Measurements from ENCODE around the gene NISCH. TPM values are rescaled to one million over a fixed set of nuclear protein-coding genes. Genes with fewer than 3 reads are reported as not detected.

Gene NISCH
- total and polyA plus RNA-seq, 2 donors (not counting 1 experiment from before 2014, with no cell fraction given): 130 to 169 TPM

GRCh38 chr3:52527732-52528585 lies 72.6 kb downstream of the NISCH start:
- Histone ChIP-seq H3K9me3 (ENCODE audit: control extremely low read depth in 1 of 3, control insufficient read depth in 2 of 3, insufficient read depth in 1 of 3, low read length in 2 of 3) (no peaks in the 10 kb centered on the region), H3K27ac (ENCODE audit: low read length in 2 of 2) (no peak overlapping the region), H2AFZ (ENCODE audit: insufficient read depth, low read depth, low read length, poor library complexity, severe bottlenecking) (no peak overlapping the region), H3K9ac (ENCODE audit: low read length) (no peak overlapping the region), H3K36me3 (replicated peaks in 1 of 2; ENCODE audit: control extremely low read depth in 1 of 2, control insufficient read depth in 1 of 2, extremely low read depth in 1 of 2, insufficient read depth in 2 of 2, low read length in 1 of 2) (no peaks in the 10 kb centered on the region), H3K27me3 (replicated peaks in 1 of 4; ENCODE audit: control extremely low read depth in 1 of 4, control insufficient read depth in 3 of 4, insufficient read depth in 4 of 4, low read length in 3 of 4) (peaks cover 0 to 12% (median 0%) of the 10 kb centered on the region in 4 experiments), H3K4me3 (ENCODE audit: control extremely low read depth in 1 of 5, extremely low read depth in 1 of 5, insufficient read depth in 1 of 5, low read depth in 2 of 5, low read length in 4 of 5) (no peak overlapping the region), H4K20me1 (ENCODE audit: control insufficient read depth, insufficient read depth, low read length, poor library complexity, severe bottlenecking) (no peaks in the 10 kb centered on the region), H3K4me2 (replicated peaks; ENCODE audit: low read depth, low read length, poor library complexity, severe bottlenecking) (no peak overlapping the region), H3K4me1 (ENCODE audit: control insufficient read depth in 2 of 2, insufficient read depth in 2 of 2, low read length in 2 of 2) (peaks cover 9 to 13% of the 10 kb centered on the region in 2 donors), H3K79me2 (ENCODE audit: control insufficient read depth, insufficient read depth, low read length) (no peaks in the 10 kb centered on the region)
- Mint-ChIP-seq H3K4me1 (peaks cover 5% of the 10 kb centered on the region), H3K4me3 (no peak overlapping the region), H3K27ac (no peak overlapping the region), H3K27me3 (no peaks in the 10 kb centered on the region), H3K9me3 (ENCODE audit: insufficient read depth) (no peaks in the 10 kb centered on the region)
- ChIA-PET CTCF (interaction anchor here (1.0 kb wide), 1 partner anchor 188 kb away, joined by 3 read pairs; no protein-coding TSS in a partner anchor), POLR2A (no interaction called here)
- WGBS (ENCODE audit: insufficient coverage): 92% methylated on average over 12 of the region's 18 CpGs
- DNase-seq (no peak), ATAC-seq (ENCODE audit: low read depth) (no peak)
- intact Hi-C loops (cut with micrococcal nuclease): no loop called here
- TF ChIP-seq CTCF (IDR thresholded peaks at IDR 0.05) (no peak), EZH2 (IDR thresholded peaks at IDR 0.05; ENCODE audit: borderline replicate concordance, insufficient read depth, low read depth, low read length, poor library complexity, severe bottlenecking) (no peak)
